ENCODE data around the gene ARMH3.

The ARMH3 gene

GRCh38 chr10:102004376-102004775, 51.6 kb downstream of the ARMH3 start:
- Histone ChIP-seq H3K9me3 (no peaks in the 10 kb centered on the region), H3K27ac (no peak overlapping the region), H3K4me3 (ENCODE audit: low read depth in 1 of 2, low read length in 1 of 2) (no peak overlapping the region), H3K4me1 (ENCODE audit: control insufficient read depth in 1 of 2, insufficient read depth in 1 of 2, low read depth in 1 of 2, low read length in 1 of 2) (peaks cover 13 to 22% of the 10 kb centered on the region in 2 experiments), H3K36me3 (peaks cover 46% of the 10 kb centered on the region), H3K27me3 (no peaks in the 10 kb centered on the region)
- no peak for TF ChIP-seq CTCF (IDR thresholded peaks at IDR 0.05)

- peaks cover 13 to 22% of the 10 kb centered on the region in 2 experiments for H3K4me1 ChIP-seq (ENCODE audit: control insufficient read depth in 1 of 2, insufficient read depth in 1 of 2, low read depth in 1 of 2, low read length in 1 of 2)
- no peaks in the 10 kb centered on the region for H3K27me3 ChIP-seq
- H3K9me3 ChIP-seq: no peaks in the 10 kb centered on the region
- H3K4me3 ChIP-seq (ENCODE audit: low read depth in 1 of 2, low read length in 1 of 2): no peak overlapping the region
- peaks cover 48% of the 10 kb centered on the region for H3K36me3 ChIP-seq
- TF ChIP-seq CTCF (IDR thresholded peaks at IDR 0.05): no peak
- H3K27ac ChIP-seq: no peak overlapping the region
Observed at GRCh38 chr10:102003541-102003940, 52.4 kb downstream of the ARMH3 start.

- Histone ChIP-seq H3K36me3 (peaks cover 57% of the 10 kb centered on the region), H3K27me3 (no peaks in the 10 kb centered on the region), H3K4me3 (ENCODE audit: low read depth in 1 of 2, low read length in 1 of 2) (no peak overlapping the region), H3K27ac (no peak overlapping the region), H3K4me1 (ENCODE audit: control insufficient read depth in 1 of 2, insufficient read depth in 1 of 2, low read depth in 1 of 2, low read length in 1 of 2) (peaks cover 6 to 9% of the 10 kb centered on the region in 2 experiments), H3K9me3 (no peaks in the 10 kb centered on the region)
- no peak for TF ChIP-seq CTCF (IDR thresholded peaks at IDR 0.05)
Observed at GRCh38 chr10:102001435-102002068, 54.4 kb downstream of the ARMH3 start.

- Histone ChIP-seq H3K4me3 (ENCODE audit: low read depth in 1 of 2, low read length in 1 of 2) (no peak overlapping the region), H3K4me1 (ENCODE audit: control insufficient read depth in 1 of 2, insufficient read depth in 1 of 2, low read depth in 1 of 2, low read length in 1 of 2) (no peaks in the 10 kb centered on the region), H3K36me3 (peaks cover 54% of the 10 kb centered on the region), H3K27me3 (no peaks in the 10 kb centered on the region), H3K27ac (no peak overlapping the region), H3K9me3 (no peaks in the 10 kb centered on the region)
- no peak for TF ChIP-seq CTCF (IDR thresholded peaks at IDR 0.05)
Observed at GRCh38 chr10:101997803-101998202, 58.2 kb downstream of the ARMH3 start.

- Histone ChIP-seq H3K36me3 (peaks cover 51% of the 10 kb centered on the region), H3K4me1 (ENCODE audit: control insufficient read depth in 1 of 2, insufficient read depth in 1 of 2, low read depth in 1 of 2, low read length in 1 of 2) (no peaks in the 10 kb centered on the region)
- no peak for TF ChIP-seq CTCF (IDR thresholded peaks at IDR 0.05)
Observed at GRCh38 chr10:101995451-101996063, 60.4 kb downstream of the ARMH3 start.

More at GRCh38 chr10:101995451-101996063, 60.4 kb downstream of the ARMH3 start:
- Histone ChIP-seq H3K27me3 (no peaks in the 10 kb centered on the region), H3K4me3 (ENCODE audit: low read depth in 1 of 2, low read length in 1 of 2) (no peak overlapping the region), H3K9me3 (no peaks in the 10 kb centered on the region), H3K27ac (no peak overlapping the region)

All from neutrophil (primary cell).